ENCODE data around the gene FAM13A.
"Not testable (repeated sequence)": the region's sequence is repeated elsewhere in the genome, so short reads cannot be mapped to it uniquely, and the experiment has no call there.

The FAM13A gene

GRCh38 chr4:89056953-89057398, at the start of gene FAM13A:
Gene FAM13A, minus strand, starts transcription at chr4:89057185. Its CDS starts 221 bp downstream, at chr4:89056964.
- no peak for DNase-seq (ENCODE audit: low read depth in 2 of 3, low spot score in 1 of 3)

- DNase-seq (ENCODE audit: low read depth in 2 of 3, low spot score in 1 of 3), result no peak
Observed at GRCh38 chr4:89105726-89106125, 48.7 kb upstream of the FAM13A start.

GRCh38 chr4:89101256-89102161, 44.5 kb upstream of the FAM13A start:
- DNase-seq (ENCODE audit: low read depth in 2 of 3, low spot score in 1 of 3), result no peak

DNA sequence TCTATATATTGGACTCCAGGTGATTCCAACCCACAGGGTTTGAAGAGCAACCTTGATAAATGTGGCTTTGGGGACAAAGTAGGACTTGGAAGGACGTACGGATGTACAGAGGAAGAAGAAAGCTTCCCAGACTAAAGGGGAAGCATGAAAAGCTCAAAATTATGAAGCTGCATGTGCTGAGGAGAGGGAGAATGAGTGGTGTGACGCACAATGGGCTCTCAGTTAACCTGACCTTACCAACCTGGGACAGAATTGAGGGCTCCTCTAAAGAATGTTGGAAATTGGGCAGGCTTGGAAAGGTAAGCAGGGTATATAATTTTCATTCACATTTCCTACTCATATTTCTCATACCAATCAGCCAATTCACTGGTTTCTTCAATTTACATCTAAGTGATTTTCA, 43.9 kb upstream of the FAM13A start:
- no peak for DNase-seq (ENCODE audit: low read depth in 2 of 3, low spot score in 1 of 3)

- DNase-seq (ENCODE audit: low read depth in 2 of 3, low spot score in 1 of 3), result no peak
Observed at GRCh38 chr4:89099471-89099870, 42.5 kb upstream of the FAM13A start.

DNA sequence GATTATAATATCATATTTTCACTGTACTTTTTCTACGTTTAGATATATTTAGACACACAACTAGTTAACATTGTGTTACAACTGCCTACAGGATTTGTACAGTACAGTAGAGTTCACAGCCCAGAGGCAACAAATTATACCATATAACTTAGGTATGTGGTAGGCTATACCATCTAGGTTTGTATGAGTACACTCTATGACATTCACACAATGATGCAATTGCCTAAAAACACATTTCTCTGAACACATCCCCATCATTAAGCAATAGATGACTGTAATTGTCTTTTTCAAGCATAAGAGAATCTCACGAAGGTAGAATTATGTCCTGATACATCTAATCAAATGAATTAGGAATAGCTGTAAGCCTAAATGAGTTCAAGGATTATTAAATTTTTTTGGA, 42.0 kb upstream of the FAM13A start:
- no peak for DNase-seq (ENCODE audit: low read depth in 2 of 3, low spot score in 1 of 3)

DNA sequence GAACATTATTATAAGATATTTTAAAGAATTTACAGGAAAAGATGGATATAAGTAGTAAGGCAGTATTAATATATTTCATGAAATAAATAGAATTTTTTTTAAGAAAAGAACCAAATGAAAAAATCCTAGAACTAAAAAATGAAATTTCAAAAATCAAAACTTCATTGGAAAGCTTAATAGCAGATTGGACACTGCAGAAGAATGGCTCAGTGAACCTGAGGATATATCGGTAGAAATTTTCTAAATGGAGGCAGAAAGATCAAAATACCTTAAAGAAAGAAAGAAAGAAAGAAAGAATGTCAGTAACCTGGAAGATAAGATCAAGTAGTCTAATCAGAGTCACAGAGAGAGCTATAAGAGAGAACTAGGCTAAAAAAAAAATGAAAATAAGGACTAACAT, 21.3 kb upstream of the FAM13A start:
- DNase-seq (ENCODE audit: low read depth in 2 of 3, low spot score in 1 of 3), result no peak

DNA sequence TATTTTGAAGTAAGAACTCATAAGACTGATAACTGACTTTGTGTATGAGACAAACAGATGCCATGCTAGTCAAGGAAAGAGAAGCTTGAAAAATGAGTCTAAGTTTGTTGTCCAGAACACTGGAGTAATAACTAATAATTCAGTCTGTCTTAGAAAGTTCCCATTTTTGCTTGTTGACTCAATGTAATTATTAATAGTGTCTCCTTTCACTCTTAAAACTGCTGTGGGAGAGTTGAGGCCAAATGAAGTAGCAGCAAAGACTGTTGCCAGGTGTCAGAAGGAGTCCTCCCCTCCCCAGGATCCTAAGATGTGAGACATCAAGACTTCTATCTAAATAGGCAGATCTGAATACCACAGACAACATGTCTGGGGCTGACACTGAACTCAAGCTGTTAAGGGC, 20.8 kb upstream of the FAM13A start:
- DNase-seq (ENCODE audit: low read depth in 2 of 3, low spot score in 1 of 3), result no peak

GRCh38 chr4:89072921-89073320, 15.9 kb upstream of the FAM13A start:
- no peak for DNase-seq (ENCODE audit: low read depth in 2 of 3, low spot score in 1 of 3)

DNA sequence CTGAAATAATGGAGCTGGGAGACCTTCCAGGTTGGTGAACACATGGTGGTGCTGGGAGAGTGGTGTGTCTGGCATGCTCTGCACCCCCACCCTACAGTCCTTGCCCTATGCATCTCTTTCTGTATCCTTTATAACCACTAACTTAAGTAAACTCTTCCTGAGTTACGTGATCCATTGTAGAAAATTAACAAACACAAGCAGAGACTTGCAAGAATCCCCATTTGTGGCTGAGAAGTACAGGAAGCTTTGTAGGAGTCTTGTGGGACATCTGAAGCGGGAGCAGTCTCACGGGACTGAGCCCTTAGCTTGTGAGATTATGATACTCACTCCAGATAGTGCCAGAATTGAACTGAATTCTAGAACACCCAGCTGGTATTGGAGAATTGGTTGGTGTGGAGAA, 14.3 kb upstream of the FAM13A start:
- DNase-seq (ENCODE audit: low read depth in 2 of 3, low spot score in 1 of 3), result no peak

DNA sequence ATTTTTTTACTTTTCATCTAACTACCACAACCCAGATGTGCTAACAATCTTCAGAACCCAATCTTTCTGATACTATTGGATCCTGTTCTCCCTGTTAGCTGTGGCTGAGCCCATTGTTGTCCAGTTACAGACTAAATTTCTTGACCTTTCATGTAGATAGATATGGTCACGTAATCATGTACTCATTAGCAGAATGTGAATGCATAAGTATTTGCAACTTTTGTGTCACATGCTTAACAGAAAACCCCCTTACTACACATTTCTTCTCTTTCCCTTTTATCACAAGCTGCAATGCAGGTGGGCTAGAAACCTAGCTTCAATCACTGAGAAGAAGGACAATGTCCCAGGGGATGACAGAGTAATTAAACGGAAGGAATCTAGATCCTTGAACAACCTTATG, 13.1 kb upstream of the FAM13A start:
- DNase-seq (ENCODE audit: low read depth in 2 of 3, low spot score in 1 of 3), result no peak

DNA sequence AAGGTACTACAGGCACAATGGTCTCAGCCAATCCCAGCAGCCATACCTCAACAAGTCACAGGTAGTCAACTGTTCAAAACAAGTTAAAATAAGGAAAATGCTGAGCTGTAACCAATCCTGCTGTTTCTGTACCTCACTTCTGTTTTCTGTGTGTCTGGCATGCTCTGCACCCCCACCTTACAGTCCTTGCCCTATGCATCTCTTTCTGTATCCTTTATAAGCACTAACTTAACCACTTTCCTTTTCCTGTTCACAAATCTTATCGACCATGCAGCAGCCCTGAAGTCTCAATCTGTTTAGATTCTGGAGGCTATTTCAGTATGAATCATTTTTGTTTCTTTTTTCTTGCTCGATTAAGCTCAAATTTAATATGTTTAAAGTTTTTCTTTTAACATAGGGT, 12.5 kb upstream of the FAM13A start:
- no peak for DNase-seq (ENCODE audit: low read depth in 2 of 3, low spot score in 1 of 3)

DNA sequence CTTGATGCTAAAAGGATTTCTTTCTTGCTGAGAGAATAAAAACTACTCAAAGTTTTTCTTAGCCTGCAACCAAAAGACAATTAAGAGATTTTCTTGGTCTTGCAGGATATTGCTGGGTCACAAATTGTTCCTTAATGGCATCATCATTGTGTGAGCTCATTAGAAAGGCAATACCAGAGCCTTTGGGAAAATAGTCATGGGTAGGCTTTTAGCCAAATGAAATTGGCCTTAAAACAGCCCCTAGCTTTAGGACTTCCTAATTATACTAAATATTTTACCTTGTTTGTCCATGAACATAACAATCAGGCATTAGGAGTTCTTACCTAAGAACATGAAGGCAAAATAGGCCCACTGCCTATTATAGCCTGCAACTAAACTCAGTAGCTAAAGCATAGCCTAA, 10.4 kb upstream of the FAM13A start:
- no peak for DNase-seq (ENCODE audit: low read depth in 2 of 3, low spot score in 1 of 3)

DNA sequence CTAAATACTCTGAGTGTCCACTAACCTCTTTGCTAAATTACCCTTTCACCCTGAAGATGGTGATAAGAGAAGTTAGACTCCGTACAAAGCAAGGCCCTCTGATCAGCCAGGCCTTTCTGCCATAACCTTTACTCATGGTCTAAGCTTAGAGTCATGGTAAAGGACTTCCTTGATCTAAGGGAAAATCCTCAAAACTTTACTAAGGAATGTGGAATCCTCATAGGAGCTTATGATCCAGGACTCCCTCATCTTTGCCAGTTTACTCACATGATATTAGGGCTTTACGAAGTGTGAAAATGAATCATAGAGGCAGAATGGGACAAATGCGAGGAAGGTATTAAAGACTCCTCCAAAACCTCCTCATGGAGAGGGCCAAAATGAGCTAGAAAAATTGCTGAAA, 7.9 kb upstream of the FAM13A start:
- DNase-seq (ENCODE audit: low read depth in 2 of 3, low spot score in 1 of 3), result no peak

DNA sequence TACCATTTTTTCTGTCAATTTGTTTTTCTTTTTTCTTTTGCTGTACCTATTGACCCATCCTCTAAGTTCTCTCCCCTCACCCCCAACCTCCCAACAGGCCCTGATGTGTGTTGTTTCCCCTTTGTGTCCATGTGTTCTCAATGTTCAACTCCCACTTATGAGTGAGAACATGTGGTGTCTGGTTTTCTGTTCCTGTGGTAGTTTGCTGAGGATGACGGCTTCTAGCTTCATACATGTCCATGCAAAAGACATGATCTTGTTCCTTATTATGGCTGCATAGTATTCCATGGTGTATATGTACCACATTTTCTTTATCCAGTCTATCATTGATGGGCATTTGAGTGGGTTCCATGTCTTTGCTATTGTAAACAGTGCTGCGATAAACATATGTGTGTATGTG, 859 bp upstream of the FAM13A start:
- DNase-seq (ENCODE audit: low read depth in 2 of 3, low spot score in 1 of 3), result not testable (repeated sequence)

- DNase-seq (ENCODE audit: low read depth in 2 of 3, low spot score in 1 of 3), result no peak
Observed at GRCh38 chr4:89056292-89056952, 563 bp downstream of the FAM13A start.

DNA sequence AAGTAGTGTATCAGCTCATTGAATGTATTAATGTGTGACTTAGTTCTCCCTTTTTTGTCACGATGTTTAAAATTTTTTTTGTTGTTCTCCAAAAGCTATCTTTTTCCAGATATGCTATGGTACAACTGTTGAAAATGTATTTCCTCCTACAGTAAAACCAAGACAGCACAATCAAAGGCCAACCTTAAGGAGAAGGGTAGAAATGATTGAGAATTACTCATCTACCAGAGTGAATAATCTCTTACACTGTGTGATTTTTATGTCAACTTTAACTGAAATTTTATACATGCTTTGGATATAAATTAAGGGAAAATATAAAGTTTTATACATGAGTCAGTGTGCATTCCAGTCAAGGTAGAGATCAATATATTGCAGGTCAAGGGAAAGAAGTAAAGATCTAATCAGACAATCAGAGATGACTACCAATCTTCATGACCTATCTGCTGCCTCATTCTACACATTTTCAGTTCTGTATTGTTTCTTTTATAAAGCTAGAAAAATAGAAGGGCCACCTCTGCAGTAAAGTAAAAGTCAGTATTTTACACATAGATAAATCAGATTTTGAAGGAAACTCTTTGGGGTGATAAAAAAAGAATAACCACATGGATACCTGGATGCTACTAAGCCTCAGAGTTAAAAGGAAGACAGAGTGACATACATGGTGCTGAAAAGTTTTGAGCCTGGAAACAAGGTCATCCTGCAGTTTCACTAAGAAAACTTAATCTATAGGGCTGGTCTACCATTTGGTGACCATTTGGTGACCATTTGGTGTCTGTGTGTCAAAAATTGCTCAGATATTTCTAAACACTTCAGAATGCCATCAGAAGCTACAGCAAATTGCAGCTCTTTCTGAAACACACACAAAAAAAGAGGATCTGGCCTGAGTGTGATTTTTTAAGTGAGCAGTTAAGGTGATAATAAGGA, 1.6 kb downstream of the FAM13A start:
- no peak for DNase-seq (ENCODE audit: low read depth in 2 of 3, low spot score in 1 of 3)

- no peak for DNase-seq (ENCODE audit: low read depth in 2 of 3, low spot score in 1 of 3)
Observed at GRCh38 chr4:89054627-89055026, 2.4 kb downstream of the FAM13A start.

GRCh38 chr4:89049853-89050252, 7.1 kb downstream of the FAM13A start:
- no peak for DNase-seq (ENCODE audit: low read depth in 2 of 3, low spot score in 1 of 3)

GRCh38 chr4:89048906-89049601, 7.9 kb downstream of the FAM13A start:
- DNase-seq (ENCODE audit: low read depth in 2 of 3, low spot score in 1 of 3), result no peak

Data from stimulated activated CD4-positive, alpha-beta T cell treated with anti-CD3 and anti-CD28 coated beads, Interleukin-12 subunit alpha, Interleukin-12 subunit beta, amount 100 ng/mL, for 48 hours (primary cell).